H1 (cell line): ENCODE results near the gene UBL4A. TPM values are rescaled to one million over a fixed set of nuclear protein-coding genes. Genes with fewer than 3 reads are reported as not detected.

Source experiments
- ASH2L ChIP-seq: fragments of 200-600, 300-600 bp; sonication (generic); IDR thresholded peaks from one replicate; pipeline ENCODE4 v1.7.1; 2017; ENCODE audit warnings: low read length
- CHD7 ChIP-seq: fragments of 300-600 bp; sonication (generic); IDR thresholded peaks from 2 replicates; pipeline ENCODE4 v1.7.1; 2012; ENCODE audit warnings: low read length, moderate library complexity, mild to moderate bottlenecking, inconsistent platforms; ENCODE audit not compliant: insufficient replicate concordance
- CTCF ChIP-seq, 3 experiments: IDR thresholded peaks; 1 replicate in 2 of 3; 2 replicates in 1 of 3; pipeline versions ENCODE4 v1.5.1 to v1.6.1; 2011; ENCODE audit warnings: low read length in 3 of 3, mild to moderate bottlenecking in 3 of 3, inconsistent platforms in 2 of 3, low read depth in 1 of 3, moderate library complexity in 1 of 3; ENCODE audit not compliant: insufficient read depth in 1 of 3; ENCODE audit errors: control extremely low read depth in 1 of 3
- KDM1A ChIP-seq: fragments of 200-600, 300-600 bp; sonication (generic); IDR thresholded peaks from 2 replicates; pipeline ENCODE4 v1.7.1; 2016; ENCODE audit warnings: mild to moderate bottlenecking, low read length, borderline replicate concordance
- KDM4A ChIP-seq: IDR thresholded peaks from one replicate; pipeline ENCODE4 v1.7.1; 2012; ENCODE audit warnings: low read depth, mild to moderate bottlenecking, moderate library complexity, low read length, inconsistent platforms; ENCODE audit not compliant: severe bottlenecking
- polyA plus RNA-seq, 7 experiments: library from polyadenylated mRNA; depleted of rRNA in 3 of 7; stranded (reverse) in 5 of 7; unstranded in 2 of 7; fragments of >200 nt in 5 of 7; fragments of 200-250 nt in 2 of 7; gene quantifications; 1 replicate in 5 of 7; 2 replicates in 1 of 7; 4 replicates in 1 of 7; pipeline versions ENCODE4 v1.2.1 to v1.2.3, GENCODE V29; 2011 to 2013; ENCODE audit warnings: missing spikeins in 2 of 7, mixed read lengths in 2 of 7
- total RNA-seq: library from RNA; stranded (reverse); fragmentation: NEBNext Ultra II Directional; extraction: Animal tissue kit (Norgen Biotek cat#: 25700); gene quantifications from 2 replicates; pipeline ENCODE4 v1.2.1, GENCODE V29; 2021
- TF ChIP-seq, protein P1 (sequence below): IDR thresholded peaks from 2 replicates; pipeline ENCODE4 v1.6.1; 2012; ENCODE audit warnings: inconsistent platforms

Gene UBL4A
- total and polyA plus RNA-seq, 2 of the 8 experiments (the other 6 are each of a cell fraction or from before 2014, with no cell fraction given): 23.1 to 31.7 TPM

DNA sequence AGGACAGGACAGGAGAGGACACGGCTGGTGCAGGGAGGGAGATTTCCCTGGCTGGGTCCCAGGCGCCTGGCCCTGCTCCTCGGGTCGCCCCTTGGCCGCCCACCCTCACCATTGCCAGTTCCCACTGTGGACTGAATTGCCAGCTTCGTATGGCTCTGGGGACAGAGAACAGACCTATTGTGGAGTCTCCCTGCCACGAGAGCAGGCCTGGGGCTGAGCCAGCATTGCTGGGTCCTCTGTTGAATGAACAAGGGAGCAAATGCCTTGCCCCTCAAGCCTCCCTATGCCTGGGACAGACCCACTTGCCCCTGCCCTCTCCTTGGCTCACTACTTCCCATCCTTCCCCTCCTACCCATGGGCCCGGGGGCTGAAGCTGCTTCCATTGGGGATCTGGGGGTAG is 24.0 kb downstream of the UBL4A start (continued):
- no peak for TF ChIP-seq ASH2L
- no peak for TF ChIP-seq KDM1A
- no peak for TF ChIP-seq KDM4A
- TF ChIP-seq, protein P1, sequence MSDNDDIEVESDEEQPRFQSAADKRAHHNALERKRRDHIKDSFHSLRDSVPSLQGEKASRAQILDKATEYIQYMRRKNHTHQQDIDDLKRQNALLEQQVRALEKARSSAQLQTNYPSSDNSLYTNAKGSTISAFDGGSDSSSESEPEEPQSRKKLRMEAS: no peak
- TF ChIP-seq CHD7: no peak
- TF ChIP-seq CTCF (IDR thresholded peaks at IDR 0.05; ENCODE audit: control extremely low read depth in 1 of 3, insufficient read depth in 1 of 3, low read depth in 1 of 3, low read length in 3 of 3): no peak
